ENCODE data around the gene ELAC2.

The ELAC2 gene

DNA sequence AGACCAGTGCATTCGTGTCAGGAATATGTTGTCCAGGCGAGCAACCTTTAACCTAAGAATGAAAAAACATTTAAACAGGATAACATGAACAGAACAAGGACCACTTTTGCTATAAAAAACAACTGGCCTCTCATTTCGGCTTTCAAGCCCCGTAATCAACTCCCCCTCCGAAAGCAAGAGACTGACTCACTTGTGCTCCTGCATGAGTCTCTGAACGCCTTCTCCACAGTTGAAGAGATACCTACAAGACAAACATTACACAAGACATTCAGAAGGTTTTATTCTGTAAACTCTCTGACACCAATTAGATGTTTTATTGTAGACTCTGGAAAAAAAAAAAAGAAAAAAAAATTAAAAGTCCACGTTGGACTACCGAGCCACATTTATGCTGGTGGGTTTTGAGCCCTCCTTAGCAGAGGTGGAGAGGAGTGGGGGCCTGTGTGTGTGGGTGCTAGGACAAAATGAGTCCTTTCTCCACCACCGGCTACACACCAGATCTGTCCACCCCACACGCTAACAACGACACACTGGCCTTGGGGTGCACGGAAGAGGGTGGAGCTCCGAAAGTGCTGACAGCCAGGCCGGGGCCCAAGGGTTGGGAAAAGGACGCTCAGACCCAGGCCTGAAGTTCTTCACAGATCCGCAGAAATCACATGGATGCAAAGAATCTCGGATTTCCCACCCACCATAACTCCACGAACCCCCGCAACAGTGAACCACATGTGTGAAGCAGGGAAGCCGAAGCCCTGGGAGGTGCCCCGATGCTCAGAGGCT is 759 bp downstream of the ELAC2 start:
- DNase-seq (ENCODE audit: low spot score) = no peak

DNA sequence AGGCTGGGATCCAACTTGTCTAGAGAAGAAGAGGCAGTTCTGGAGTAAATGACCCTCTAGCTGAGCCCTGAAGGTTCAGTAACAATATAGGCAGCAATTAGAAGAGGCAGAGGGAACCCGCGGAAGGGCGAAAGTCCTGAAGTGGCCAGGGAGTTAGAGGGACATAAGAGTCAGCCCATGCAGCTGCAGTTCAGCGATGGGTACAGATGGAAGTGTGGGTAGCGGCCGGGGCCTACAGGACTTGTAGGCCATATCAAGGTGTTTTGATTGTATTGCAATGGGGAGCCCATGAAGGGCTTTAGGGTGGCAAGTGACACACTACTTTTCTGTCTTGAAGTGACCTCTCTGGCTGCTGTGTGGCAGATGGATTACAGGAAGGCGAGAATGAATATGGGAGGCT is 3.0 kb downstream of the ELAC2 start:
- DNase-seq (ENCODE audit: low spot score) = no peak
- FAIRE-seq = no peak

More for the DNA sequence above, 759 bp downstream of the ELAC2 start:
- no peak for FAIRE-seq

DNA sequence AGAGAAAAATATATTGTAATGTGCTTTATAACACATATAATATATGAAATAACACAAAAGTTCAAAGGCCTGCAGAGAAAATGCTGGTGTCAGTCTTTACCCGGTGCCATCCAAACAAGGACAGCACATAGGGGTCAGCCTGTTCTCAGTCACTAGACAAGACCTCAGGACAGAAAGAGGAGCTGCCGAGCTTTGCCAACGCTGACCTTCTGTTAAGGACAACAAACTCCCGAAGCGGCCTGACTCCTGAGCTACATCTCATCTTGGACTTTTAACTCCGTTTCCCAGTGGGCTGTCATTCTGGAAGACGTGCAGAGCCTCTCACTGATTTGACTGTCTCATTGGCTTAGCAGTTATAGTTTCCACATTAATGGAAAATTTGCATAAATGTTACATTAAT is 6.9 kb downstream of the ELAC2 start:
- FAIRE-seq = no peak
- no peak for DNase-seq (ENCODE audit: low spot score)

DNA sequence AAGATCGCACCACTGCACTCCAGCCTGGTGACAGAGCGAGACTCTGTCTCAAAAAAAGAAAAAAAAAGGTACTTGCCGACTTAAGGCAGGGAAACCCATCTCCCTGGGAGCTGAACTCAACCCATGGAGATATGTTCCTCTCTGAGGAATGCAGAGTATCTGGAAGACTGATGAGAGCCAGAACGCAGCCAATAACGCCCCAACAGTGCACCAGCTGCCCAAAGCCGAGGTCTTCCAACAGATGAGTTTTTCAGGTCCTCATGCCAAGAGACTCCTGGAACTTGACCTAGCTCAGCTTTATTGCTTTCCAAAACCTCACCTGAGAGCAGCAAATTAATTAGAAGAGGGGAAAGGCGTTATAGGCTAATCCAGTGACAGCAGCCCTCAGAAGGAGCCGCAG is 9.4 kb downstream of the ELAC2 start:
- FAIRE-seq (no peak), DNase-seq (ENCODE audit: low spot score) (no peak)

DNA sequence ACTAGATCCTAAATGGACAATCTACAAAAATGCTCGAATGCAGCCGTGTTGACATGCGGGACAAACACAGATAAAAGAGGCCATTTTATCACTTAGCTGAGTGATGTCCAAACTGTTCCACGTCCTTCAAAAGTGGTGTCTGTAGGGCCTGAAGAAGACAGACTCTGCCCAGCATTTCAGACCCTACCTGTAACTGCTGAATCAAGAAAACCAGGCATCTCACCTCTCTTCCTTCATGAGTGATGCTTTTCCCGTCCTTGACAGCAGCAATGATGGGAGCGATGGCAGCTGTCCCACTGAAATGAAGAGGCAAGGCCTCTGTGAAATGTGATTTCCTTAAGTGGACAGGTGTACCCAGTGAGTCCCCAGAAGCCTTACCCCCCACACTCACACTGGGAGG is 12.3 kb downstream of the ELAC2 start:
- DNase-seq (ENCODE audit: low spot score) = no peak
- no peak for FAIRE-seq

DNA sequence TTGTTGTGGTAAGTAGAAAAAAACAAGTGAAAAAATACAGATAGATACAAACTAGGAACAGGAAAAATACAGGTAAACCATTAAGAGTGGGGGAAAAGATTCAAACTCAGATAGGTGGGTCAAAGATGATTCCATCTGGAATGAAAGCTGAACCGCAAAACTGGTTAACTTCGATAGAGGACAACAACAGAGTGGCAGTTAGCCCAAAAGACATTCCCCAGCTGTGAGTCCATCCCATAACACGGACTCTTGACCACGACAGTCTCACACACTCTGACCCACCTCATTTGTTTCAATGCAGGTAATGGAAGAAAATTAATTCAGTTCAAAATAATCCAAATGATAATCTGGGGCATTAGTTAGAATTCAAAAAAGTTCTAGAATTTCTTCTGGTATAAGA is 13.5 kb downstream of the ELAC2 start:
- no peak for FAIRE-seq

DNA sequence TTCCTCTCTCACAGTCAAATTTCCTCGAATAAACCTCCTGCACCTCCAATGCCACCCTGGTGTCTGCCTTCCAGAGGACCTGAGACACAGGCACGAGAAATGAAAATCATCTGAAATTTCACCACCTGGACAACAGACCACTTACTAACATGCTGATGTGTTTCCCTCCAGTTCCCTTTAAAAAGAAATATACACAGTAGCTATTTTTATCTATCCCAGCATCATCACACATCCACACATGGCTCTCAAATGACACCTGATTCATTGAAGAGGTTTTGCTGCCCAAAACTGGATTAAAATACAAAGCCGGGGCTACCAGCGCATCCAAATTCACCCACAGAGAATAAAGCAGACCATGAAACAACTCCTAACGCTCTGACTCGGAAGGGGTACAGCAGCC is 13.9 kb downstream of the ELAC2 start:
- FAIRE-seq = no peak
- no peak for DNase-seq (ENCODE audit: low spot score)

More for the DNA sequence above, 13.5 kb downstream of the ELAC2 start:
- DNase-seq (ENCODE audit: low spot score) = no peak

DNA sequence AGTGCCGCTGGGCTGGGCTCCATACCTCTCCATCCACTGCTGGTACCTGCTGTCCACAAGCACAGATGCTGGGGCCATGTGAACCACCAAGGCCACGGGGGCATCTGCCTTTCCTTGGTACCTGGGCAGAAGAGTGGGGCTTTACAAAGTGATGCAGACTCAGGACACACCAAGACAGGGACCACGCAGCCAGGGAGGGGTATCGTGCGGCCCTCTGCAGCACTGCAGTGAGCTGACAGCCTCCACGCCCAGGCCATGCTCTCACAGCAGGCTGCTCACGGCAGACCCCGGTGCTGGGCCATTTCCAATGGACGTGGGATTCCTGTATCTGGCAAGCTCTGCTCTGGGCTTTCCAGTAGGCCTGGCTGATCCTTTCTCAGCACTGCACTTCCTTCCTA is 14.4 kb downstream of the ELAC2 start:
- DNase-seq (ENCODE audit: low spot score) (no peak), FAIRE-seq (no peak)

DNA sequence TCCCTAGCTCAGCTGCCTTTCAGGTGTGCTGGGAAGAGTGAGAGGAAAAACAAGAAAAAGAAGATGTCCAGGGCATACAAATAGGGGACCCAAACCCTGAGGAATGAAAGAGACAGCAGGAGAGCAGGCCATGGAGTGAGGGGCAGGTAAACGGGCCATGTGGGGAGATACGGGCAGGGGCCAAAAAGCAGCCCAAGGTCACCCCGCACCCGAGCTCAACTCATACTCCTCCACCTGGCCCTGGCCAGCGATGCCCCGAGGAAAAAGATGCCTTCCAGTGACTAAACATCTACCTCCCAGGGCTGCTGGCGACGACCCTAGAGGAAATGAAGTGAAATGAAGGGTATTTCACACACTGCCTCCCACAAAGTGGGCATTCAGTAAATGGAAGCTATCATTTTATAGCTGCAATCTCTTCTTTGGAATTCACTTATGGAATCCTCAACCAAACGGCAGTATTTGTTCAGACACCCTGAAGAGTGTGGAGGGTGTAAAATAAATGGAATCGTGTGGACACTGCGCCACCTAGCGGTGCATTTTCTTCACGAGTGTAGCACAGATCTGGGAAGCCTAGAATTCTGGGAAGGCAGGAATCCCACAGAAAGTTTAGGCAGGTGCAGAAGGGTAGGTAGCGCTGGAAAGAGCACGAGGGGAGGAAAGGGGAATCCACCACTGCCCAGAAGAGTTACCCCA is 14.9 kb downstream of the ELAC2 start:
- FAIRE-seq = no peak

DNA sequence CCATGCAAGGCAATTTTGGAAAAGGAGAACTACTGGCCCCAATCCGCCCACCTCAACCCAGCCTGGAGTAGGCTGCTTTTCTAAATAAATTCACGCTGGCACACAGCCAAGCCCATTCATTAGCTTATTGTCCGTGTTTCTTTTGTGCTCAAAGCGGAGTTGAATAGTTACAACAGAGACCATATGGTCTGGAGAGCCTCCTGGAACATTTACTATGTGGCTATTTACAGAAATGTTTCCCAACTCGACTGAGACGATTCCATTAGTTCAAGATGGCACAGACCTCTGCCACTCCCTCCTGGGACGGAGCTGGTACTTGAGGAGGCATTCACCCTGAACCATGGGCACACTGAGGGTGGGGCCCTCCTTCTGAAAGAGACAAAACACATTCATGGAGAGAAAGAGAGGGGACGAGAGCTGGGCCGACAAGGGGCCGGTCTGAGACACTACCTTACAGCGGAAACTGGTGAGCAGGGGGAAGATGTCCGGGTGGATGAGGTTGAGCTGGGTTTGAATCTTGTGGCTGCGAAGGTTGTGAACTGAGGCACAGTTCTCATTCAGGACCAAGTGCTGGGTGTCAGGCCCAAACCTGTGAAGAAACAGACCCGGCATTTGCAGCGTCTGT is 15.7 kb downstream of the ELAC2 start:
- DNase-seq (ENCODE audit: low spot score) (no peak), FAIRE-seq (no peak)

More for the DNA sequence above, 14.9 kb downstream of the ELAC2 start:
- DNase-seq (ENCODE audit: low spot score) = peak; percentile 16

DNA sequence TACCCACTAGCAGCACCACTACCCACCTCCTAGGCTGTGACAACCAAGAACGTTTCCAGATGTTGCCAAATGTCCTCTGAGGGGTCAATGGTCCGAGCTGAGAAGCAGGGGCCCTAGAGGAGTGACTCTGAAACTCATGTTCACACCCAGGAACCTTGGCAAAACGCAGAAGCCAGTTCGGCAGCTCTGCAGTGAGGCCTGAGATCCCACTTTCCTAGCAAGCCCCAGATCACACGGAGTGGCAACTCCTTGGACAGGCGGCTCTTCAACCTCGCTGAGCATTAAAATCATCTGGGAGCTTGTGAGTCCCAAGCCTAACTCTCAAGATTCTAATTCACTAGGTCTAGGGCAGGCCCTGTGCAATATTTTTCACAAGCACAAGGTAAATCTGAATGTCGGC is 17.3 kb downstream of the ELAC2 start:
- FAIRE-seq (no peak), DNase-seq (ENCODE audit: low spot score) (no peak)

DNA sequence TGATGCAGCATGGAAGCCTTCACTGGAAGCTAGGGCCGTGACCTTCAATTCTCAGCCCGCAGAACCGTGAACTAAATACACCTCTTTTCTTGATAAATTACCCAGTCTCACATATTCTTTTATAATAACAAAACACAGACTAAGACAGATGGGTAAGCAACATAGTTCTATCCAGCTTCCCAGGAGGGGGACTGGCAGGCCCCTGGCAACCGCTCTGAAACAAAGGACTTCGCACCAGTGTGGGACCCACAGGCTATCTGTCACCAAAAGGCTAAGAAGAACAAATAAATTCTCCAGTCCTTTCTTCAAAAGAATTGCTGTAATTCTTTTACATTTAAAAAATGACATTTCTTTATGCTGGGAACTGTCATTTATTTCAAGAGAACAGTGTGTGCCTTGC is 19.0 kb downstream of the ELAC2 start:
- no peak for FAIRE-seq

DNA sequence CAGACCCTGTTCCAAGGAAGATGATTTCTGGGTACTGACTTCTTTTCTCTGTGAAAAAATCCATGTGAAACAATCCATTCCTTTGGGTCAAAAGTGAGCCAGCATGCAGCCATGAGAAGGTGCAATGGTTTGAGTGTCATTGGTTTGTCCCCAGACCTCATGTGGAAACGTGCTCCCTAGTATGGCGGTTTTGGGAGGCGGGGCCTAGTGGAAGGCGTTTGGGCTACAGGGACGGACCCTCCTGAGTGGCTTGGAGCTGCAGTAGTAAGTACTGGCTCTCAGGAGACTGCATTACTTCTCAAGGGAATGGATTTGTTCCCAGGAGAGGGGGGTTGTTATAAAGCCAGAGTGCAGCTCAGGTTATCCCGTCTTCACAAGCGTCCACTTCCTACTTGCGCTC is 19.4 kb downstream of the ELAC2 start:
- DNase-seq (ENCODE audit: low spot score) = no peak
- no peak for FAIRE-seq

More for the DNA sequence above, 19.0 kb downstream of the ELAC2 start:
- no peak for DNase-seq (ENCODE audit: low spot score)

DNA sequence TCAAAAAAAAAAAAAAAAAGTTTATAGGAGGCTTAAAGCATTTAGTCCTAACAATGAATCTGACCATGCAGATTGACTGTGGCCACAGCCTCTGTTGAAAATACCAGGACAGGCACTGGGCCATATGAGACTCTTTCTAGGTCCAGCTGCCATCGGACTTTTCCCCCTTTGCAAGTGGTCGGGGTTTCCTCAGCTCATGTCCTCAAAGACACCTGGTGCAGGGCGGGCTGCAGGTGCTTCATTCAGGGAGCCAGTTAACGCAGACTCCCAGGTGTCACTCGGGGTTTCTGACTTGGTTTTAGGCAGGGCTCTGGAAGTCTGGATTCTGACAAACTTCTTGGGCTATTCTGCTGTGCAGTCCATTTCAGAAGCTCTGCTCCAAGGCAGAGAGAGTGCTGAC is 20.9 kb downstream of the ELAC2 start:
- DNase-seq (ENCODE audit: low spot score) = no peak
- FAIRE-seq = no peak

DNA sequence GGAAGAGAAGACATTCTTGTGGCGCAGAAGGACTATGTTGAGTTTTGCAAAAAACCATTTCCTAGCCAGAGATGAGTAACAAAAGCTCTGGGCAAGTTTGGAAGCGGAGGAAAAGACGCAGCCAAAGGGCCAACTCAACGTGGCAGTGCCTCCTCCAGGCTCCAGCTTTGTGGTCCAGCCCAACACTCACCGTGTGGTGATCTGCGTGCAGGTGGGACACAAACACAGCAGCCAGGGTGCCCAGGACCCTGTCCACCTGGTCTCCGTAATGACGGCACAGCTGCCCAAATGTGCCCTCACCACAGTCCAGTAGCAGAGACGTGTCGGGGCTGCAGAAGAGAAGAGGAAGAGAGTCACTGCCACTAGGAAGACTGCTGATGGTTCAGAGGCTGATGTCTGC is 21.5 kb downstream of the ELAC2 start:
- FAIRE-seq = no peak
- DNase-seq (ENCODE audit: low spot score) = no peak

DNA sequence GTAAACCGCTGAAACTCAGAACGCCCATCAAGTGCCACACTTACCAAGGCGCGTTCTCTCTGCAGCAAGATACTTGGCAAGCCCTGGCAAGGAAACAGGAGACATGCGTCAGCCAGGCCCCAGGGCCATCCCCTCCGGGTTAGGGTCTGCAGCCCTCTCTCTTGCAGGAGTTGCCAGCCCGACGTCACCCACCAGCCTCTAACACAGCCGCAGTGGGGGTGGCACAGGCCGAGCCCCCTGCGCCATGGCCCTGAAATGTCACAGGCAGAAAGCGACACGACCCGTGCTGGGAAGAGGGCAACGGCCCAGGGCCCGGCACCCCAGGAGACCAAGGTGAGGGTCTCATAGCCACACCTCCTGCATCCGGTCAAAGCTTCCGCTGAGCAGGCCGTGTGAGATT is 21.9 kb downstream of the ELAC2 start:
- FAIRE-seq (no peak), DNase-seq (ENCODE audit: low spot score) (no peak)

DNA sequence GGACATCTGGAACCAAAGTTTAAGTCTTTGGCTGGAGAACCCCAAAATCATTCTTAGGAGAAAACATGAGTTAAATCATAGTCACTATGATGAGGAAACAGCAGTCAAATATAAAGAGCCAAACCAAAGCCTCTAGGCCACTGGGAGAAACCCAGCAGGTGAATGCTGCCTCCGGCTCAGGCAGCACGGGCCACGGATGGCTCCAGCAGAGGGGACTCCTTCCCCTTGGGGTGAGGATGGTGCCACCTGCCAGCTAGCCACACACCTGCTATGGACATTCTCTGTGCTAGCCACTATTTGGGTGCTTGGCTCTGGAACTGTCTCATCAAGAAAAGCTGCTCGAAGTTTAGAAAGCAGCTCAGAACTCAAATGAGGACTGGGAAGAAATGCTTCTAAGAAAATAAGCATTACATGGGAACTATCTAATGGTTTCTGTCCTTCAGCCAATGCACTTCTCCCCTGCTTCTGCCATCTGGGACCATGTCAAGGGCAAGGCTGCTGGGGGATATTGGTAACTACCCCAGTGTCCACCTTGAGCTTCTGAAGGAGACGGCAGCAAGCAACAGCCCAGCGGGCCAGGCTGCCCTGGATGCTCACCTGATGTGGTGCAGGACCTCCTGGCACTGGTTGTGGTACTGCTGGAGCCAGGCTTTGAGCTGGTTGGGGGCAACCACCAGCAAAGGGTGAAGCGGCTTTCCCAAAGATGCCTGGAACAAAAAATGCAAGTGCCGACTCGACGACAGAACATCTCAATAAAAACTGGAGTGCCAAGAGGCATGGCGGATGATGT is 22.5 kb downstream of the ELAC2 start:
- no peak for FAIRE-seq
- DNase-seq (ENCODE audit: low spot score) = no peak

DNA sequence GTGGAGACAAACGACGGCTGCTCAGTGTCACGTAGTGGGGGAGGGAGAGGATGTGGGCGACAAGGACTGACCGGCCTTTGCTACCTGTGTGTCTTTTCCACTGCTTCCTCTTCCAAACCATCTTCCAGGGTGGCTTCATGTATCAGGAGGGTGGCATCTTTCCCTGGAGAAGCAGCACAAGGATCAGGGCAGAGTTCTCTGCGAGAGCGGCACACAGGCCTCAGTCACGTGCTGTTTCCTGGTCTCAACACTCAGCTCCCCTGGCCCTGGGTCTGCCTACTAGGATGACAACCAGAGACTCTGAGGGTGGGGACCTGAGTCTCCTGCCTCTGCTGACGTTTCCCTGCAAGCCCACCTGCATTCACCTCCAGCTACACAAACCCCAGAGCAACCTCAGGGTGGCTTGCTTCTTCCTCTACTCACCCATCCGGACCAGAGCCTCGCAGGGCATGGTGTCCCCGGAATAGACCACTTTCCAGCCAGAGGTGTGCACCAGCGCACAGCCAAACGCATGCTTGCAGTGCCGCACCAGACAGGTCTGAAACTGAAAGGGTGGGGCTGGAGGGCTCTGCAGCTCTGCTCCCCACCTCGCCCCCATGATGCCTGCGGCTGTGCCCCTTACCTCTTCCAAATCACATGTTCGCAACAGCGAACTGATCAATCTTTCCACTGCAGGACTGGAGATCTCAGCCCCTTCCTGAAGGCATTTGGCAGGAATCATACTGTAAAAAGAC is 23.3 kb downstream of the ELAC2 start:
- no peak for DNase-seq (ENCODE audit: low spot score)
- FAIRE-seq = no peak

DNA sequence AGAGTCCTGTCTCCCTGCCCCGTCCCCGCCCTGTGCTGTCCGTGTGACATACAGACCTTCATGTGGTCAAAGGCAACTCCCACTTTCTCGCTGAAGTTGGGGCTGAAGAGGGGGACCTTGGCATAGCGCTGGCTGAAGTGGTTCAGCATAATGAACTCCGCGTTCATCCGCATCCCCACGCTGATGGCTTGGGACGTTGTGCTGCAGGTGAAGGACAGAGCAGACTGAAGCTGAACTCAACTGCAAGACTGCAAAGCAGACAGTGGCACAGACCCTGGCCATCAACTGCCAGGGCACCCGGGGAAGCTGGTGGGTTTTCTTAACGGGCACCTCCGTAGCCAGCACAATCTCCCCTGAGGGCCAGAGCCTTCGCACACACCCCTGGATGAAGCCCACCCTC is 24.2 kb downstream of the ELAC2 start:
- DNase-seq (ENCODE audit: low spot score) (no peak), FAIRE-seq (no peak)

DNA sequence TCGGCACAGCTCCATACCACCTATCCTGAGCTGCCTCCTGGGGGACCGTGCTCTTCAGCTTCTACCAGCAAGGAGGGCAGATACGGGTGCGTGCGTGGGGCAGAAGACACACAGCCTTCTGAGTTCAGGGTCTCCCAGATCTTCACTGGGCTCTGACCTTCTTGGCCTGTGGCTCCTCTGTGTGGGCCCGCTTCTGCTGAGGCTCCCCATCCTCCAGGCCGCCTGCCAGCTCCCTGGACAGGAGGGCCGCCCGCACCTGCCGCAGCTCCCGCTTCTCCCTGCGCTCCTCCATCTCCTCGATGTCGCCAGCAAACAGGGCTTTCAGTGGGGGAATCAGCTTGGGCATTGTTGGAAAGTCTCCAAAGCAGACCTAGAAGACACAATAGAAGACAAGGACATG is 25.2 kb downstream of the ELAC2 start:
- FAIRE-seq = no peak

DNA sequence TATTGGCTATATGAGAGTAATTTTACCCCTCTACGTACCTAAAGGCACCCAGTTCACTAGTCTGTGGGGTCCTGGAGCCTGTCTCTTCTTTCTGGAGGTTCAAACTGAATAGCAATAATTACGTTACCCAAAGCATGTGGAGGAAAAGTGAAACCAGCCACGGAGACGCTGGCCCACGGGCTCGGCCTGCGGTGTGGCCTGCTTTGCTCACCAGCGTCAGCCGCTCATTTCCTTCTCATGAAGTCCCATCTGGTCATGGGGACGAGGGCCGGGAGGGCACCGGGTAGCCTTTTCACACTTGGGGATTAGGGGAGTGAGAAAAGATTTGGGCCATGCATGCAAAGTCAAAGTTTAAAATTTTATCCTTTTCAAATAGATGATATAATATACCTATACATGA is 26.9 kb downstream of the ELAC2 start:
- no peak for FAIRE-seq
- no peak for DNase-seq (ENCODE audit: low spot score)

More for the DNA sequence above, 25.2 kb downstream of the ELAC2 start:
- DNase-seq (ENCODE audit: low spot score) = no peak
